IMR-90 (cell line): ENCODE data around the gene SLC26A11. TPM values are rescaled to one million over a fixed set of nuclear protein-coding genes. Genes with fewer than 3 reads are reported as not detected.

Source experiments
- ATAC-seq: fragments of 200-7000 bp; cut with Tn5 transposase; 2 replicates; pipeline ENCODE4 v1.9.1; 2020; ENCODE audit warnings: low read depth, mild to moderate bottlenecking, moderate library complexity
- BruUV-seq: library from RNA; stranded (reverse); fragments of 400-500 nt; replicated peaks from 2 replicates; lab custom pipeline; 2021; lab: Mats Ljungman, UMichigan
- CTCF ChIA-PET: fragments of 300-600 bp; formaldehyde crosslinking; extraction: SDS; loops from one replicate; lab custom pipeline; 2021; ENCODE audit warnings: antibody characterized with exemption; lab: Yijun Ruan, JAX
- POLR2A ChIA-PET: fragments of 300-600 bp; sonication (Branson Sonifier 250); formaldehyde crosslinking; loops from one replicate; lab custom pipeline; 2022; ENCODE audit warnings: antibody characterized with exemption; ENCODE audit not compliant: unreplicated experiment; lab: Charles Lee
- DNase-seq: peaks from one replicate; pipeline ENCODE4 v3.0.0; 2013
- H2AFZ ChIP-seq: replicated peaks from 2 replicates; pipeline ENCODE3; 2013; ENCODE audit warnings: low read length, mild to moderate bottlenecking; ENCODE audit not compliant: poor library complexity
- H2AK5ac ChIP-seq: 2 replicates; pipeline ENCODE4 v1.6.1; 2013; ENCODE audit warnings: low read depth, low read length, inconsistent platforms
- H2AK9ac ChIP-seq: replicated peaks from 2 replicates; pipeline ENCODE3; 2013; ENCODE audit warnings: mild to moderate bottlenecking, low read depth, low read length, moderate library complexity; ENCODE audit not compliant: poor library complexity
- H2BK120ac ChIP-seq: 2 replicates; pipeline ENCODE4 v1.6.1; 2013; ENCODE audit warnings: low read depth, low read length, inconsistent platforms
- H2BK15ac ChIP-seq: 3 replicates; pipeline ENCODE4 v1.6.1; 2013; ENCODE audit warnings: low read depth, low read length, inconsistent platforms
- H2BK20ac ChIP-seq: 2 replicates; pipeline ENCODE4 v1.6.1; 2013; ENCODE audit warnings: low read depth, mild to moderate bottlenecking, inconsistent platforms, low read length, moderate library complexity
- H2BK5ac ChIP-seq: 2 replicates; pipeline ENCODE4 v1.6.1; 2013; ENCODE audit warnings: mild to moderate bottlenecking, low read depth, low read length, inconsistent platforms; ENCODE audit not compliant: poor library complexity, severe bottlenecking
- H3K14ac ChIP-seq: replicated peaks from 2 replicates; pipeline ENCODE4 v1.6.1; 2013; ENCODE audit warnings: low read depth, low read length, inconsistent platforms
- H3K18ac ChIP-seq: 2 replicates; pipeline ENCODE4 v1.6.1; 2013; ENCODE audit warnings: low read depth, low read length, control low read depth
- H3K23ac ChIP-seq: 2 replicates; pipeline ENCODE4 v1.6.1; 2013; ENCODE audit warnings: low read depth, low read length, inconsistent platforms
- H3K27ac ChIP-seq: 2 replicates; pipeline ENCODE4 v1.5.1; 2013; ENCODE audit warnings: mild to moderate bottlenecking, control low read depth, low read length; ENCODE audit not compliant: insufficient read depth
- H3K27me3 ChIP-seq: 2 replicates; pipeline ENCODE4 v1.6.1; 2013; ENCODE audit warnings: low read length; ENCODE audit not compliant: control insufficient read depth, insufficient read depth
- H3K36me3 ChIP-seq: 2 replicates; pipeline ENCODE4 v1.6.1; 2013; ENCODE audit warnings: low read length, mixed read lengths; ENCODE audit not compliant: control insufficient read depth, insufficient read depth
- H3K4ac ChIP-seq: 2 replicates; pipeline ENCODE4 v1.6.1; 2013; ENCODE audit warnings: low read depth, low read length, inconsistent platforms
- H3K4me1 ChIP-seq: 2 replicates; pipeline ENCODE4 v1.6.1; 2013; ENCODE audit warnings: low read length, mixed read lengths; ENCODE audit not compliant: control insufficient read depth, insufficient read depth
- H3K4me2 ChIP-seq: 2 replicates; pipeline ENCODE4 v1.6.1; 2013; ENCODE audit warnings: low read depth, mild to moderate bottlenecking, control low read depth, low read length, moderate library complexity
- H3K4me3 ChIP-seq: 2 replicates; pipeline ENCODE4 v1.5.1; 2013; ENCODE audit warnings: low read depth, mild to moderate bottlenecking, control low read depth, low read length, moderate library complexity; ENCODE audit not compliant: insufficient read depth
- H3K56ac ChIP-seq: 2 replicates; pipeline ENCODE4 v1.6.1; 2013; ENCODE audit warnings: low read length, inconsistent platforms; ENCODE audit not compliant: insufficient read depth; ENCODE audit errors: extremely low read depth
- H3K79me1 ChIP-seq, 2 experiments: 2 replicates each; pipeline ENCODE4 v1.6.1; 2013; ENCODE audit warnings: low read length in 2 of 2, inconsistent platforms in 1 of 2, low read depth in 1 of 2
- H3K9ac ChIP-seq: 2 replicates; pipeline ENCODE4 v1.6.1; 2013; ENCODE audit warnings: low read depth, low read length, control low read depth
- H3K9me1 ChIP-seq: 2 replicates; pipeline ENCODE4 v1.6.1; 2013; ENCODE audit warnings: low read length, inconsistent platforms; ENCODE audit not compliant: insufficient read depth
- H3K9me3 ChIP-seq: 2 replicates; pipeline ENCODE4 v1.6.1; 2013; ENCODE audit warnings: low read length; ENCODE audit not compliant: control insufficient read depth, insufficient read depth
- H4K20me1 ChIP-seq: 2 replicates; pipeline ENCODE4 v1.6.1; 2013; ENCODE audit warnings: low read length, inconsistent platforms; ENCODE audit not compliant: insufficient read depth
- H4K5ac ChIP-seq: 2 replicates; pipeline ENCODE4 v1.6.1; 2013; ENCODE audit warnings: mild to moderate bottlenecking, low read depth, low read length, control low read depth
- H4K8ac ChIP-seq, 2 experiments: 2 replicates each; pipeline ENCODE4 v1.6.1; 2013; ENCODE audit warnings: low read depth in 2 of 2, low read length in 2 of 2, control low read depth in 1 of 2, inconsistent platforms in 1 of 2
- H4K91ac ChIP-seq: 2 replicates; pipeline ENCODE4 v1.6.1; 2013; ENCODE audit warnings: low read depth, low read length, inconsistent platforms; ENCODE audit not compliant: insufficient read depth
- BHLHE40 ChIP-seq: fragments of 150-350 bp; IDR thresholded peaks from 2 replicates; pipeline ENCODE4 v1.6.1; 2016; ENCODE audit warnings: mild to moderate bottlenecking, low read depth, low read length
- CEBPB ChIP-seq: IDR thresholded peaks from 2 replicates; pipeline ENCODE4 v1.6.1; 2012; ENCODE audit warnings: low read depth, low read length, improper control_type of control experiment
- CHD1 ChIP-seq: IDR thresholded peaks from 2 replicates; pipeline ENCODE4 v1.6.1; 2012; ENCODE audit warnings: low read depth, low read length, improper control_type of control experiment
- FOS ChIP-seq: fragments of 150-350 bp; IDR thresholded peaks from 2 replicates; pipeline ENCODE4 v1.6.1; 2016; ENCODE audit warnings: low read depth, low read length
- MAFK ChIP-seq: IDR thresholded peaks from 2 replicates; pipeline ENCODE4 v1.6.1; 2012; ENCODE audit warnings: low read depth, low read length, improper control_type of control experiment
- MAZ ChIP-seq: IDR thresholded peaks from 2 replicates; pipeline ENCODE4 v1.6.1; 2012; ENCODE audit warnings: low read depth, mild to moderate bottlenecking, low read length, improper control_type of control experiment, moderate library complexity, borderline replicate concordance
- MXI1 ChIP-seq: IDR thresholded peaks from 2 replicates; pipeline ENCODE4 v1.6.1; 2012; ENCODE audit warnings: low read depth, mild to moderate bottlenecking, low read length, moderate library complexity, borderline replicate concordance
- NFE2L2 ChIP-seq: fragments of 150-350 bp; IDR thresholded peaks from 2 replicates; pipeline ENCODE4 v1.6.1; 2016; ENCODE audit warnings: low read depth, mild to moderate bottlenecking, low read length
- POLR2A ChIP-seq: IDR thresholded peaks from 2 replicates; pipeline ENCODE4 v1.6.1; 2012; ENCODE audit warnings: mild to moderate bottlenecking, low read depth, low read length
- RAD21 ChIP-seq: IDR thresholded peaks from 2 replicates; pipeline ENCODE4 v1.6.1; 2012; ENCODE audit warnings: low read length, improper control_type of control experiment
- RCOR1 ChIP-seq: IDR thresholded peaks from 2 replicates; pipeline ENCODE4 v1.6.1; 2012; ENCODE audit warnings: mild to moderate bottlenecking, low read length, improper control_type of control experiment; ENCODE audit not compliant: insufficient replicate concordance
- RFX5 ChIP-seq: IDR thresholded peaks from 2 replicates; pipeline ENCODE4 v1.8.0; 2012; ENCODE audit warnings: low read depth, mild to moderate bottlenecking, low read length, moderate library complexity
- WGBS, 2 experiments: methylation state at CpG; one replicate each; pipeline versions ENCODE4 v1.1.5 to v1.1.7; 2013; ENCODE audit warnings: missing lambda C conversion rate in 2 of 2; ENCODE audit not compliant: insufficient read length in 1 of 2; ENCODE audit errors: extremely low coverage in 2 of 2; 5-methylcytosine and 5-hydroxymethylcytosine counted together
- dilution Hi-C: fragments of 300-500 bp; cut with HindIII; formaldehyde crosslinking; loops from one replicate; pipeline ENCODE4 v1.14.3; 2018; ENCODE audit warnings: low sequenced_read_pairs; ENCODE audit not compliant: unreplicated experiment
- in situ Hi-C: fragments of 300-500 bp; cut with MboI; formaldehyde crosslinking; loops from 3 replicates; pipeline ENCODE4 v1.14.3; 2019; ENCODE audit warnings: low sequenced_read_pairs, inconsistent platforms, mixed read lengths
- intact Hi-C: fragments of 100-400 bp; cut with micrococcal nuclease; formaldehyde crosslinking; loops from 2 replicates; pipeline ENCODE4 v1.10.0; 2022
- polyA plus RNA-seq, 3 experiments: library from polyadenylated mRNA; depleted of rRNA; stranded (reverse); fragments of >200 nt; gene quantifications; 2 replicates each; pipeline ENCODE4 v1.2.3, GENCODE V29; 2012; ENCODE audit warnings: low replicate concordance in 1 of 3
- total RNA-seq: library from RNA; depleted of rRNA; stranded (reverse); fragments of >200 nt; gene quantifications from 2 replicates; pipeline ENCODE4 v1.2.3, GENCODE V29; 2012
- TF ChIP-seq, protein P1 (sequence below): conservative IDR thresholded peaks from 2 replicates; pipeline ENCODE4 v1.5.1; 2012; ENCODE audit warnings: mild to moderate bottlenecking, low read depth, low read length, improper control_type of control experiment
- TF ChIP-seq, protein P2 (sequence below): fragments of 150-350 bp; IDR thresholded peaks from 2 replicates; pipeline ENCODE4 v1.6.1; 2016; ENCODE audit warnings: low read depth, mild to moderate bottlenecking, low read length, moderate library complexity, borderline replicate concordance
- TF ChIP-seq, protein P3 (sequence below): fragments of 150-350 bp; IDR thresholded peaks from 2 replicates; pipeline ENCODE4 v1.6.1; 2017; ENCODE audit warnings: mild to moderate bottlenecking, antibody characterized with exemption, low read length, low read depth

SLC26A11 gene
- total and polyA plus RNA-seq, 2 of the 4 experiments (the other 2 are of a cell fraction): 3.2 to 15.6 TPM

DNA sequence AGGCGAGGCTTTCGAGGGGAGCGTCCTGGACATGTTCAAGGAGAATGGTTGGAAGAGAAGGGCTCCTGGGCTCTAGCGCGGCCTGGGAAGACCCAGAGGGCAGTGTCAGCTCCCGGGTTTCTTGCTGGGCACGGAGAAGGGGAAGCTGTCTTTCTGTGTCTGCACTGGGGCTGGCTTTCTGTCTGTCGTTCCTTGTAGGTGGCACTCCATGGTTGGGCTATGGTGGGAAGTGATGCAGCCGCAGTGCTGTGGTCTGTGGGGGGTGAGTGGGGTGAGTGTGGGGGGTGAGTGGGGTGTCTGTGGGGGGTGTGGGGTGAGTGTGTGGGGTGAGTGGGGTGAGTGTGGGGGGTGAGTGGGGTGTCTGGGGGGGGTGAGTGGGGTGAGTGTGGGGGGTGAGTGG is 54.1 kb downstream of the SLC26A11 start:
- Histone ChIP-seq H3K79me1 (peaks cover 10 to 55% of the 10 kb centered on the region in 2 experiments), H3K18ac (no peak overlapping the region), H3K4me1 (no peaks in the 10 kb centered on the region), H3K4me3 (no peak overlapping the region), H2AK9ac (no peak overlapping the region), H4K5ac (no peak overlapping the region), H2AK5ac (no peak overlapping the region), H2AFZ (no peak overlapping the region), H3K36me3 (peaks cover 33% of the 10 kb centered on the region), H4K20me1 (peaks cover 19% of the 10 kb centered on the region), H2BK20ac (no peak overlapping the region), H3K9me1 (peaks cover 13% of the 10 kb centered on the region), H3K9me3 (no peaks in the 10 kb centered on the region), H3K27me3 (no peaks in the 10 kb centered on the region), H3K9ac (no peak overlapping the region), H2BK15ac (no peak overlapping the region), H3K14ac (no peak overlapping the region), H3K4me2 (no peak overlapping the region), H2BK5ac (no peak overlapping the region), H2BK120ac (no peak overlapping the region), H3K23ac (no peak overlapping the region), H3K56ac (no peak overlapping the region), H4K8ac (no peak overlapping the region), H3K27ac (no peak overlapping the region), H3K4ac (no peak overlapping the region), H4K91ac (no peak overlapping the region)
- in situ Hi-C loops (no loop called here), intact Hi-C loops (no loop called here), dilution Hi-C loops (no loop called here)
- no peak for DNase-seq
- ChIA-PET POLR2A (no interaction called here), CTCF (no interaction called here)
- TF ChIP-seq, protein P1, sequence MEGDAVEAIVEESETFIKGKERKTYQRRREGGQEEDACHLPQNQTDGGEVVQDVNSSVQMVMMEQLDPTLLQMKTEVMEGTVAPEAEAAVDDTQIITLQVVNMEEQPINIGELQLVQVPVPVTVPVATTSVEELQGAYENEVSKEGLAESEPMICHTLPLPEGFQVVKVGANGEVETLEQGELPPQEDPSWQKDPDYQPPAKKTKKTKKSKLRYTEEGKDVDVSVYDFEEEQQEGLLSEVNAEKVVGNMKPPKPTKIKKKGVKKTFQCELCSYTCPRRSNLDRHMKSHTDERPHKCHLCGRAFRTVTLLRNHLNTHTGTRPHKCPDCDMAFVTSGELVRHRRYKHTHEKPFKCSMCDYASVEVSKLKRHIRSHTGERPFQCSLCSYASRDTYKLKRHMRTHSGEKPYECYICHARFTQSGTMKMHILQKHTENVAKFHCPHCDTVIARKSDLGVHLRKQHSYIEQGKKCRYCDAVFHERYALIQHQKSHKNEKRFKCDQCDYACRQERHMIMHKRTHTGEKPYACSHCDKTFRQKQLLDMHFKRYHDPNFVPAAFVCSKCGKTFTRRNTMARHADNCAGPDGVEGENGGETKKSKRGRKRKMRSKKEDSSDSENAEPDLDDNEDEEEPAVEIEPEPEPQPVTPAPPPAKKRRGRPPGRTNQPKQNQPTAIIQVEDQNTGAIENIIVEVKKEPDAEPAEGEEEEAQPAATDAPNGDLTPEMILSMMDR: no peak
- TF ChIP-seq MAZ (no peak), RAD21 (no peak), CEBPB (no peak), CHD1 (no peak), MAFK (no peak), RCOR1 (no peak), FOS (no peak), RFX5 (no peak), MXI1 (no peak), POLR2A (no peak), NFE2L2 (no peak), BHLHE40 (no peak)
- TF ChIP-seq, protein P2, sequence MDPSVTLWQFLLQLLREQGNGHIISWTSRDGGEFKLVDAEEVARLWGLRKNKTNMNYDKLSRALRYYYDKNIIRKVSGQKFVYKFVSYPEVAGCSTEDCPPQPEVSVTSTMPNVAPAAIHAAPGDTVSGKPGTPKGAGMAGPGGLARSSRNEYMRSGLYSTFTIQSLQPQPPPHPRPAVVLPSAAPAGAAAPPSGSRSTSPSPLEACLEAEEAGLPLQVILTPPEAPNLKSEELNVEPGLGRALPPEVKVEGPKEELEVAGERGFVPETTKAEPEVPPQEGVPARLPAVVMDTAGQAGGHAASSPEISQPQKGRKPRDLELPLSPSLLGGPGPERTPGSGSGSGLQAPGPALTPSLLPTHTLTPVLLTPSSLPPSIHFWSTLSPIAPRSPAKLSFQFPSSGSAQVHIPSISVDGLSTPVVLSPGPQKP: no peak
- TF ChIP-seq, protein P3, sequence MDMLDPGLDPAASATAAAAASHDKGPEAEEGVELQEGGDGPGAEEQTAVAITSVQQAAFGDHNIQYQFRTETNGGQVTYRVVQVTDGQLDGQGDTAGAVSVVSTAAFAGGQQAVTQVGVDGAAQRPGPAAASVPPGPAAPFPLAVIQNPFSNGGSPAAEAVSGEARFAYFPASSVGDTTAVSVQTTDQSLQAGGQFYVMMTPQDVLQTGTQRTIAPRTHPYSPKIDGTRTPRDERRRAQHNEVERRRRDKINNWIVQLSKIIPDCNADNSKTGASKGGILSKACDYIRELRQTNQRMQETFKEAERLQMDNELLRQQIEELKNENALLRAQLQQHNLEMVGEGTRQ: no peak
- no peak for ATAC-seq
- 100% methylated on average over 2 of the region's 9 CpGs; no CpG with 5 or more reads in 1 of the 2 experiments for WGBS, 2 experiments
- no TSS peak for BruUV-seq
